Measurements from ENCODE around the gene TMEM201. TPM values are rescaled to one million over a fixed set of nuclear protein-coding genes. Genes with fewer than 3 reads are reported as not detected.

The TMEM201 gene
- total RNA-seq, 2 donors from 2014 or later: 24.1 TPM

- Histone ChIP-seq H3K9me3 (ENCODE audit: control insufficient read depth, low read length) (no peaks in the 10 kb centered on the region), H3K36me3 (ENCODE audit: control insufficient read depth, insufficient read depth, low read length) (no peaks in the 10 kb centered on the region), H3K27me3 (ENCODE audit: control insufficient read depth, insufficient read depth, low read length, poor library complexity, severe bottlenecking) (peaks cover 13% of the 10 kb centered on the region), H3K9ac (ENCODE audit: extremely low read depth, low read length, poor library complexity, severe bottlenecking) (no peak overlapping the region), H3K4me1 (ENCODE audit: control insufficient read depth, insufficient read depth, low read length) (no peaks in the 10 kb centered on the region), H3K27ac (ENCODE audit: low read depth, low read length) (no peak overlapping the region), H3K4me3 (ENCODE audit: low read length) (no peak overlapping the region)
- TF ChIP-seq CTCF (conservative IDR thresholded peaks at IDR 0.05): no peak
- H3K4me3 Mint-ChIP-seq: no peak overlapping the region
- H3K36me3 Mint-ChIP-seq (ENCODE audit: low read depth): no peaks in the 10 kb centered on the region
- 93% methylated on average over 3 of the region's 4 CpGs; no CpG with 5 or more reads in 1 of the 2 experiments for WGBS, 2 experiments (ENCODE audit: insufficient coverage in 1 of 2, insufficient read length in 1 of 2)
- no peak overlapping the region for H3K27ac Mint-ChIP-seq
- H3K9me3 Mint-ChIP-seq: no peaks in the 10 kb centered on the region
- no peak for DNase-seq
- no peaks in the 10 kb centered on the region for H3K4me1 Mint-ChIP-seq
- H3K27me3 Mint-ChIP-seq (ENCODE audit: insufficient read depth): peaks cover 18% of the 10 kb centered on the region
These were observed 69.5 kb downstream of the TMEM201 start for GRCh38 chr1:9658199-9658598.

DNA sequence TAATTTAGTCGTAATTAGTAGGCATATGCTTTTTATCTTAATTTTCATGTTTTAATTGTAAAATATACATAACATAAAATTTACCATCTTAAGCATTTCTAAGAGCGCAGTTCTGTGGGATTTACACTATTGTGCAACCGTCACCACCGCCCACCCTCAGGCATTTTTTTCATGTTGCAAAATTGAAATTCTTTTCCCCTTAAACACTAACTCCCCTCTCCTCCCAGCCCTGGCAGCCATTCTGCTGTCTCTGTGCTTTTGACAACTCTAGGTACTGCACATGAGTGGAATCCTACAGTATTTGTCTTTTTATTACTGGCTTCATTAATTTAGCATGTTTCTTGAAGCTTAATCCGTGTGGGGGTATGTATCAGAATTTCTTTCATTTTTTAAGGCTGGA, 70.6 kb downstream of the TMEM201 start:
- Histone ChIP-seq H3K36me3 (ENCODE audit: control insufficient read depth, insufficient read depth, low read length) (no peaks in the 10 kb centered on the region), H3K4me3 (ENCODE audit: low read length) (no peak overlapping the region), H3K4me1 (ENCODE audit: control insufficient read depth, insufficient read depth, low read length) (peaks cover under 1% of the 10 kb centered on the region), H3K9ac (ENCODE audit: extremely low read depth, low read length, poor library complexity, severe bottlenecking) (no peak overlapping the region), H3K27ac (ENCODE audit: low read depth, low read length) (no peak overlapping the region), H3K27me3 (ENCODE audit: control insufficient read depth, insufficient read depth, low read length, poor library complexity, severe bottlenecking) (peaks cover 2% of the 10 kb centered on the region), H3K9me3 (ENCODE audit: control insufficient read depth, low read length) (no peaks in the 10 kb centered on the region)
- Mint-ChIP-seq H3K36me3 (ENCODE audit: low read depth) (no peaks in the 10 kb centered on the region), H3K4me1 (peaks cover 1% of the 10 kb centered on the region), H3K27me3 (ENCODE audit: insufficient read depth) (peaks cover 7% of the 10 kb centered on the region), H3K9me3 (no peaks in the 10 kb centered on the region), H3K4me3 (no peak overlapping the region), H3K27ac (no peak overlapping the region)
- WGBS, 2 experiments (ENCODE audit: insufficient coverage in 1 of 2, insufficient read length in 1 of 2): 94 to 100% methylated on average over 4 of the region's 5 CpGs
- DNase-seq: no peak
- no peak for TF ChIP-seq CTCF (conservative IDR thresholded peaks at IDR 0.05)

- Mint-ChIP-seq H3K4me1 (peaks cover 6% of the 10 kb centered on the region), H3K27me3 (ENCODE audit: insufficient read depth) (no peaks in the 10 kb centered on the region), H3K4me3 (no peak overlapping the region), H3K27ac (no peak overlapping the region), H3K36me3 (ENCODE audit: low read depth) (no peaks in the 10 kb centered on the region), H3K9me3 (no peaks in the 10 kb centered on the region)
- no peak for TF ChIP-seq CTCF (conservative IDR thresholded peaks at IDR 0.05)
- no peak for DNase-seq
- H3K27me3 ChIP-seq (ENCODE audit: control insufficient read depth, insufficient read depth, low read length, poor library complexity, severe bottlenecking): no peaks in the 10 kb centered on the region
- no peak overlapping the region for H3K27ac ChIP-seq (ENCODE audit: low read depth, low read length)
- no peak overlapping the region for H3K4me3 ChIP-seq (ENCODE audit: low read length)
- no peak overlapping the region for H3K9ac ChIP-seq (ENCODE audit: extremely low read depth, low read length, poor library complexity, severe bottlenecking)
- H3K9me3 ChIP-seq (ENCODE audit: control insufficient read depth, low read length): no peaks in the 10 kb centered on the region
- H3K36me3 ChIP-seq (ENCODE audit: control insufficient read depth, insufficient read depth, low read length): no peaks in the 10 kb centered on the region
- H3K4me1 ChIP-seq (ENCODE audit: control insufficient read depth, insufficient read depth, low read length): peaks cover 4% of the 10 kb centered on the region
- WGBS, 2 experiments (ENCODE audit: insufficient coverage in 1 of 2, insufficient read length in 1 of 2): 96% methylated on average over 5 of the region's 6 CpGs; no CpG with 5 or more reads in 1 of the 2 experiments
These were observed 74.5 kb downstream of the TMEM201 start for GRCh38 chr1:9663257-9663656.

Other genes starting within 250 kb of the TMEM201 start
- 10 to 100 TPM in 1 of 2 donors, 1 to 10 TPM in 1; 9.6 to 13.6 TPM for gene SLC25A33, start 49.4 kb upstream of the TMEM201 start, total RNA-seq
- gene PIK3CD, start 62.8 kb downstream of the TMEM201 start, total RNA-seq: 10 to 100 TPM; 13.9 to 14.2 TPM
- gene CLSTN1, start 235.1 kb downstream of the TMEM201 start, total RNA-seq: 100 to 1,000 TPM in 1 of 2 donors, 10 to 100 TPM in 1; 96.6 to 116 TPM